Measurements from ENCODE around the gene GID8.

DNA sequence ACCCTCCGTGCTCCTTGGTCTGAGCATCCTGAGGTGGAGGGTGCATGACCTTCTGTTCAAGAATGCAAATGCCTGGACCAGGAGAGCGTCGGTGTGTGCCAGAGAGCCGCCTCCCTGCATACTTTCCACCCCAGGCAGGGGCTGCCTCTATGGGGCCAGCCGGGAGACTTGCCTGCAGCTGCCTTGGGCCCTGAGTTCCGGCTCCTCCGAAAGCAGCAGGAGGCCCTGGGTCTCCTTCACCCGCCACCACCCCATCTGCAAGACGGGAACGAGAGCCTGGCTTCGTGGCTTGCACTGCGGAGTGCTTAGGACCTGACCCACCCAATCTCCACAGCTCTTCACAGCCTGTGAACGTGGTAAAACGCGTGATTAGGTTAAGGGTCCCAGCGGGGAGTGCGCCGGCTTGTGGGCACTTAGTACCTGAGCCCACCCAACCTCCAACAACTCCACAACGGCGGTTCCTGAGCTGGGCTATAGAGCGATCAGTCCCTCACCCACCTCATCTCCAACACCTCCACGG lies 52.4 kb downstream of the GID8 start:
- no peak for TF ChIP-seq POLR2A (IDR thresholded peaks at IDR 0.05)
- TF ChIP-seq, protein P1, sequence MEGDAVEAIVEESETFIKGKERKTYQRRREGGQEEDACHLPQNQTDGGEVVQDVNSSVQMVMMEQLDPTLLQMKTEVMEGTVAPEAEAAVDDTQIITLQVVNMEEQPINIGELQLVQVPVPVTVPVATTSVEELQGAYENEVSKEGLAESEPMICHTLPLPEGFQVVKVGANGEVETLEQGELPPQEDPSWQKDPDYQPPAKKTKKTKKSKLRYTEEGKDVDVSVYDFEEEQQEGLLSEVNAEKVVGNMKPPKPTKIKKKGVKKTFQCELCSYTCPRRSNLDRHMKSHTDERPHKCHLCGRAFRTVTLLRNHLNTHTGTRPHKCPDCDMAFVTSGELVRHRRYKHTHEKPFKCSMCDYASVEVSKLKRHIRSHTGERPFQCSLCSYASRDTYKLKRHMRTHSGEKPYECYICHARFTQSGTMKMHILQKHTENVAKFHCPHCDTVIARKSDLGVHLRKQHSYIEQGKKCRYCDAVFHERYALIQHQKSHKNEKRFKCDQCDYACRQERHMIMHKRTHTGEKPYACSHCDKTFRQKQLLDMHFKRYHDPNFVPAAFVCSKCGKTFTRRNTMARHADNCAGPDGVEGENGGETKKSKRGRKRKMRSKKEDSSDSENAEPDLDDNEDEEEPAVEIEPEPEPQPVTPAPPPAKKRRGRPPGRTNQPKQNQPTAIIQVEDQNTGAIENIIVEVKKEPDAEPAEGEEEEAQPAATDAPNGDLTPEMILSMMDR (IDR thresholded peaks at IDR 0.05): no peak
- TF ChIP-seq EP300 (IDR thresholded peaks at IDR 0.05): no peak
